Astrocyte of the cerebellum (primary cell): ENCODE measurements around the gene CDKAL1.
A peak's percentile ranks its signal among the peaks of the same experiment; 100 is the strongest.

Experiments
- DNase-seq: peaks from one replicate; pipeline ENCODE4 v3.0.0-alpha.2; 2011; ENCODE audit warnings: low read depth
- H3K4me3 ChIP-seq: 2 replicates; pipeline ENCODE4 v1.5.1; 2011; ENCODE audit warnings: mild to moderate bottlenecking, low read depth, low read length, moderate library complexity
- in situ Hi-C: cut with HindIII; loops from 2 replicates; pipeline ENCODE4 v1.10.0; 2017; ENCODE audit warnings: low sequenced_read_pairs
- TF ChIP-seq, protein P1 (sequence below): IDR thresholded peaks from 2 replicates; pipeline ENCODE4 v1.5.1; 2012; ENCODE audit warnings: low read length, low read depth, moderate library complexity, mild to moderate bottlenecking; ENCODE audit errors: missing control alignments

CDKAL1 gene

DNA sequence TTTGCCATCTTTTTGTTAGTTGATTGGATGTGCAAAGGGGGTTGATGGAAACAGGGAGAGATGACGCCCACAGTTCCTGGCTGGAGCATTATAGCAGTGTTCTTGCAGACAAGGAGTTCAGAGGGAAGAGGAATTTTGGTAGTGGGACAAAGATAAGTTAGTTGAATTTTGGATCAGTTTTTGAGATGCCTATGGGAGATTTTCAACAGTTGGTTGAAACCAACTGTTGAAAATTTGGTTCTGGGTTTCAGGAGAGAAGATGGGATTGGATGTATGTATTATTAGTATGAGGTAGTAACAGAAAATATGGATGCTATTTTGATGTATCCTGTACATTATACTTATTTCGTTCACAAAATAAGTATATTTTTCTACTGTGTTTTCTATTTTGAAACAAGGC, 274.2 kb downstream of the CDKAL1 start:
- no peak for DNase-seq

DNA sequence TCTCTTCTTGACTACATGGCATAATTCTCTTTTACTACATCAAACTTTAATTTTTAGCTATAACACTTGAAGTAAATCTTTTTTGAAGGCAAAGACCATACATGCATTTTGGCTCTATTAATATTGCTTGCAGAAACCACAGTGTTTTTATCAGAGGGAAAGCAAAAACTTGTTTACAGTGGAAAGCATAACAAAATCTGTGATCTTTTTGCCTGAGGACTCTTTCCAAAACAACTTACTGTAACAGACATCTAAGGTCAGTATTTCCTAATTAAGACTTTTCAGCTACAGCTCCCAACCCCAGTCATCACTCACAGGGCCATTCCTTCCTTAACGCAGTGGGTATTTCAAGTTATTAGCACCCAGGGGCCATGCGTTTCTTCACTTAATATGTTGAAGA, 274.7 kb downstream of the CDKAL1 start:
- TF ChIP-seq, protein P1, sequence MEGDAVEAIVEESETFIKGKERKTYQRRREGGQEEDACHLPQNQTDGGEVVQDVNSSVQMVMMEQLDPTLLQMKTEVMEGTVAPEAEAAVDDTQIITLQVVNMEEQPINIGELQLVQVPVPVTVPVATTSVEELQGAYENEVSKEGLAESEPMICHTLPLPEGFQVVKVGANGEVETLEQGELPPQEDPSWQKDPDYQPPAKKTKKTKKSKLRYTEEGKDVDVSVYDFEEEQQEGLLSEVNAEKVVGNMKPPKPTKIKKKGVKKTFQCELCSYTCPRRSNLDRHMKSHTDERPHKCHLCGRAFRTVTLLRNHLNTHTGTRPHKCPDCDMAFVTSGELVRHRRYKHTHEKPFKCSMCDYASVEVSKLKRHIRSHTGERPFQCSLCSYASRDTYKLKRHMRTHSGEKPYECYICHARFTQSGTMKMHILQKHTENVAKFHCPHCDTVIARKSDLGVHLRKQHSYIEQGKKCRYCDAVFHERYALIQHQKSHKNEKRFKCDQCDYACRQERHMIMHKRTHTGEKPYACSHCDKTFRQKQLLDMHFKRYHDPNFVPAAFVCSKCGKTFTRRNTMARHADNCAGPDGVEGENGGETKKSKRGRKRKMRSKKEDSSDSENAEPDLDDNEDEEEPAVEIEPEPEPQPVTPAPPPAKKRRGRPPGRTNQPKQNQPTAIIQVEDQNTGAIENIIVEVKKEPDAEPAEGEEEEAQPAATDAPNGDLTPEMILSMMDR, result no peak
- in situ Hi-C loops, result no loop called here
- no peak for DNase-seq
- H3K4me3 ChIP-seq, result no peak overlapping the region

More for the DNA sequence above, 274.2 kb downstream of the CDKAL1 start:
- H3K4me3 ChIP-seq, result no peak overlapping the region
- in situ Hi-C loops, result no loop called here
- TF ChIP-seq, protein P1, result no peak

DNA sequence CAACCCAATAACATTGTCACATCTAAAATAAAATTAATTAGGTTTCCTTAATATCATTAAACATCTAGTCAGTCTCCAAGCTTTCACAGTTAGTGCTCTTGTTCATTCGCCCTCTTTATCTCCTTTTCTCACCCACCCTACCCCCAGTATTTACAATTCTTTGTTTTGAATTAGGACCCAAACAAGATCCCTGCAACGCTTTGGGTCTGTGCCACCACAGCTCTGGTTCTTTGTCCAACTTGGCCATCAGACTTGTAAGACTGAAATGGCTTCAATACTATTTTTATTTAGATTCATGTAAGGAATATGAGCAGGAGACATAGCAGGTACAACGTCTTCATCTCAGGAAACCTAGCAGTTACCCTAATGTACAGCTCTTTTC, 276.5 kb downstream of the CDKAL1 start:
- TF ChIP-seq, protein P1, result no peak
- DNase-seq, result no peak
- in situ Hi-C loops, result loop anchor here (5.0 kb wide), 1 partner anchor 103 kb away; no protein-coding TSS in a partner anchor
- H3K4me3 ChIP-seq, result no peak overlapping the region

DNA sequence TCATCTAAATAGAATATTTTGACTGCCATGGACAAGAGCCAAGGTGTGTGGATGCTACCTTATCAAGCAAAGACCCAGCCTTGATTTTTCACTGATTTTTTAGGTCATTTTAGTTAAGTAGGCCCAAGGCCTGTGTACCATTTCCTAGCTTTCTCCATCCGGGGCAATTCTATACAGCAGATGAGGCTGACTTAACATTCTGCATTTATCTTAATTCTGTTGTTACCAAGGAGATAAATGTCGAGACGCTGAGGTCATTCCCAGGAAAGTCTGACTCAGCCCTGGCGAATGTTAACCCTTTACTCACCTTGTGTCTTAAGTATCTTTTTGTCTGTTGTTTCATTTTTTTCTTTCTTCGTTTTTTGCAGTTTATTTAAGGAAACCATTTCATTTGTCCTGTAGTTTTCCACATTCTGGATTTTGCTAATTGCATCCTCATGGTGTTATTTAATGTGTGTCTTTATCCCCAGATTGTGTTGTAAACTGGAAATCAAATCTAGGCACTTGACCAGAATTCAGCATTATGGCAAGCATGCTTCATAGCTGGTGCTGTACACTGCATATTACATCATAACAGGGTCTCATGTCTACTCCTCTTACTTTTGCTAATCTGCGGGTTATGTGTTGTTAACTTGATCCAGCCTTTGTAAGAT, 277.0 kb downstream of the CDKAL1 start:
- DNase-seq, result peak; percentile 92
- TF ChIP-seq, protein P1, result no peak
- in situ Hi-C loops, result loop anchor here (5.0 kb wide), 1 partner anchor 104 kb away; no protein-coding TSS in a partner anchor
- H3K4me3 ChIP-seq, result no peak overlapping the region

DNA sequence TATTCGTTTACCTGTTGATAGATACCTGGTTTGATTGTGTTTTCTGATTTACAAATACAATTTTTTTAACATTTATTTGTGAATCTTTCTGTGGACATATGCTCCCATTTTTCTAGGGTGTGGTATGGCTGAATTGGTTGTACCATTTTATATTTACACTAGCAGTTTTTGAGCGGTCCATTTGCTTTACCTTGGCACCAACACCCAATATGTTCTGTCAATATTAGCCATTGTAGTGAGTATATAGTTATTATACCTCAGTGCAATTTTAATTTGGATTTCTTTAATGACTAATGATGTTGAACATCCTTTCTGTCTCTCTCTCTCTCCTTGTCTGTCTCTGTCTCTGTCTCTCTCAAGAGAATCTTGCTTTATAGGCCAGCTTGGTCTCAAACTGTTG, 278.5 kb downstream of the CDKAL1 start:
- H3K4me3 ChIP-seq, result no peak overlapping the region
- in situ Hi-C loops, result loop anchor here (5.0 kb wide), 1 partner anchor 105 kb away; no protein-coding TSS in a partner anchor
- no peak for DNase-seq
- TF ChIP-seq, protein P1, result no peak

DNA sequence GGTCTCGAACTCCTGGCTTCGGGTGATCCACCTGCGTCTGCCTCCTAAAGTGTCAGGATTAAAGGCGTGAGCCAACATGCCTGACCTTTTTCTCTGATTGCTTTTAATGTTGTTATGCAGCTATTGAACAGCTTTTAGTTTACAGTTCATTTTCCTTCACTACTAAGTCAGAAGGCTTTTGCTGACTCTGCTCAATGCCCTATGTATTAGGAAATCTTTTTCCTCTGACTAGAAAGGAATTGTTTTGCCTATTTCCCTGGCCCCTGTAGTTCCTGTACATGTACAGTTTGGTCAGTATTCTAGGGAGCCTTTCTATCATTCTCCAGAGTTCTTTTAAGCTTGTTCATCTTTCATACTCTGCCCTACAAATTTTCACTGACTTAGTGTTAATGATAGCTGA, 280.2 kb downstream of the CDKAL1 start:
- TF ChIP-seq, protein P1, result no peak
- in situ Hi-C loops, result loop anchor here (5.0 kb wide), 1 partner anchor 107 kb away; no protein-coding TSS in a partner anchor
- DNase-seq, result no peak
- H3K4me3 ChIP-seq, result no peak overlapping the region
